Body of pancreas (tissue), 4 donors: ENCODE results near the gene ADAMTS19. TPM values are rescaled to one million over a fixed set of nuclear protein-coding genes. Genes with fewer than 3 reads are reported as not detected.

Source experiments
- ATAC-seq: fragments of 150-250 bp; one replicate; pipeline ENCODE4 v1.9.1; 2016
- DNase-seq, 4 donors: peaks; one replicate each; pipeline ENCODE4 v3.0.0-alpha.2; 2019
- H3K27ac ChIP-seq, 4 donors: fragments of 200-600 bp; sonication (generic); 1 replicate in 3 of 4; 2 replicates in 1 of 4; pipeline versions ENCODE4 v1.5.1 to v1.6.1; 2016 to 2019; ENCODE audit warnings: mild to moderate bottlenecking in 1 of 4, mixed read lengths in 1 of 4, moderate library complexity in 1 of 4
- H3K27me3 ChIP-seq, 2 donors: fragments of 200-600 bp; sonication (generic); one replicate each; pipeline ENCODE4 v1.6.0; 2016; ENCODE audit warnings: mild to moderate bottlenecking in 1 of 2
- H3K36me3 ChIP-seq, 2 donors: fragments of 200-600 bp; sonication (generic); replicated peaks in 1 of 2; 2 replicates each; pipeline ENCODE4 v1.5.1; 2016; ENCODE audit warnings: low read depth in 2 of 2; ENCODE audit not compliant: insufficient read depth in 1 of 2
- H3K4me1 ChIP-seq: fragments of 200-600 bp; sonication (generic); one replicate; pipeline ENCODE4 v1.6.0; 2016
- H3K4me3 ChIP-seq, 2 donors: fragments of 200-600 bp; sonication (generic); 1 replicate in 1 of 2; 2 replicates in 1 of 2; pipeline ENCODE4 v1.5.1; 2016 to 2019
- H3K9me3 ChIP-seq, 3 donors: fragments of 200-600 bp; sonication (generic); 1 replicate in 2 of 3; 2 replicates in 1 of 3; pipeline ENCODE4 v1.5.1; 2016
- POLR2A ChIP-seq, 3 donors: fragments of 450-650 bp; IDR thresholded peaks; one replicate each; pipeline ENCODE4 v1.6.1; 2016; ENCODE audit warnings: antibody characterized with exemption in 3 of 3, mild to moderate bottlenecking in 2 of 3
- WGBS, 2 donors: methylation state at CpG; one replicate each; pipeline ENCODE4 v1.1.5; 2017; 5-methylcytosine and 5-hydroxymethylcytosine counted together
- intact Hi-C: fragments of 100-400 bp; cut with DNase I; formaldehyde crosslinking; loops from one replicate; pipeline ENCODE4 v1.15.1; 2023
- total RNA-seq, 2 donors: library from RNA; depleted of rRNA; stranded (reverse); fragments of >200 nt; gene quantifications; one replicate each; pipeline ENCODE4 v1.1.0, GENCODE V29; 2016
- TF ChIP-seq, protein P1 (sequence below), 7 experiments: fragments of 450-650 bp in 4 of 7; fragments of 200-600 bp in 3 of 7; sonication (generic) in 3 of 7; IDR thresholded peaks; one replicate each; pipeline ENCODE4 v1.5.1; 2016 to 2019; ENCODE audit warnings: antibody characterized with exemption in 7 of 7

Gene ADAMTS19
- total RNA-seq, 2 donors from 2014 or later, result 0.26 to 1.3 TPM

DNA sequence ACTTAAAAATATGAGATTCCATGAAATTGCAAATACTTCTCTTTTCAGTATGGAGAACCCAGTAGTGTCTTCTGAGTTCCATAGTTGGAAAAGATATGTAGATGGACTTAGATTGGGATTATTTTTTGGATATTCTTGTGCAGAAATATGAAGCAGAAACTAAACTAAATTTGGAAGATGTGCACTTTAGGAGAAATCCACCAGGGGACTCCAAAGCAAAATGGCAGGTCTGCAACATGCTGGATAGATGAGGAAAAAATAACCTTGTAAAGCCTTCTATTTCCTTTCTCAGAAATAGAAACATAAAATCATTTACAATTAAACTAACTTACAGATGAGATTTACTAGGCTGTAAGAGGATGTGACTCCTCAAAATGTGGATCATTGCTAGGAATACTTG, 238.6 kb downstream of the ADAMTS19 start:
- Histone ChIP-seq H3K4me3 (no peak overlapping the region), H3K36me3 (no peaks in the 10 kb centered on the region), H3K27ac (no peak overlapping the region), H3K4me1 (no peaks in the 10 kb centered on the region), H3K27me3 (no peaks in the 10 kb centered on the region), H3K9me3 (no peaks in the 10 kb centered on the region)
- ATAC-seq (no peak), DNase-seq (no peak)
- intact Hi-C loops, result no loop called here
- TF ChIP-seq POLR2A (IDR thresholded peaks at IDR 0.05), result no peak
- TF ChIP-seq, protein P1, sequence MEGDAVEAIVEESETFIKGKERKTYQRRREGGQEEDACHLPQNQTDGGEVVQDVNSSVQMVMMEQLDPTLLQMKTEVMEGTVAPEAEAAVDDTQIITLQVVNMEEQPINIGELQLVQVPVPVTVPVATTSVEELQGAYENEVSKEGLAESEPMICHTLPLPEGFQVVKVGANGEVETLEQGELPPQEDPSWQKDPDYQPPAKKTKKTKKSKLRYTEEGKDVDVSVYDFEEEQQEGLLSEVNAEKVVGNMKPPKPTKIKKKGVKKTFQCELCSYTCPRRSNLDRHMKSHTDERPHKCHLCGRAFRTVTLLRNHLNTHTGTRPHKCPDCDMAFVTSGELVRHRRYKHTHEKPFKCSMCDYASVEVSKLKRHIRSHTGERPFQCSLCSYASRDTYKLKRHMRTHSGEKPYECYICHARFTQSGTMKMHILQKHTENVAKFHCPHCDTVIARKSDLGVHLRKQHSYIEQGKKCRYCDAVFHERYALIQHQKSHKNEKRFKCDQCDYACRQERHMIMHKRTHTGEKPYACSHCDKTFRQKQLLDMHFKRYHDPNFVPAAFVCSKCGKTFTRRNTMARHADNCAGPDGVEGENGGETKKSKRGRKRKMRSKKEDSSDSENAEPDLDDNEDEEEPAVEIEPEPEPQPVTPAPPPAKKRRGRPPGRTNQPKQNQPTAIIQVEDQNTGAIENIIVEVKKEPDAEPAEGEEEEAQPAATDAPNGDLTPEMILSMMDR (IDR thresholded peaks at IDR 0.05), result no peak

DNA sequence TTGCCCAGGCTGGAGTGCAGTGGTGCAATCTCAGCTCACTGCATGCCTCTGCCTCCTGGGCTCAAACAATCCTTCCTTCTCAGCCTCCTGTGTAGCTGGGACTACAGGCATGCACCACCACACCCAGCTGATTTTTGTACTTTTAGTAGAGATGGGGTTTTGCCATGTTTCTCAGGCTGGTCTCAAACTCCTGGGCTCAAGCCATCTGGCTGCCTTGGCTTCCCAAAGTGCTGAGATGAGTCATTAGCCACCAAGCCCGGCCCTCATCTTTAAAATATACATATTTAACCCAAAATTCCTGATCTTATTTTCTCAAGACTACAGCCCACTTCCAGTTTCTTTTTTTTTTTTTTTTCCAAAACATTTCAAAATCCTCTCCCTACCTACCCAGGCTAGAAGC, 256.1 kb downstream of the ADAMTS19 start:
- no peaks in the 10 kb centered on the region for H3K9me3 ChIP-seq
- WGBS, 2 donors, result 67 to 69% methylated on average over 1 of the region's 1 CpG
- no peak overlapping the region for H3K4me3 ChIP-seq
- no peak overlapping the region for H3K27ac ChIP-seq
- DNase-seq (no peak), ATAC-seq (no peak)
- no peaks in the 10 kb centered on the region for H3K36me3 ChIP-seq
- intact Hi-C loops, result no loop called here
- no peak for TF ChIP-seq POLR2A (IDR thresholded peaks at IDR 0.05)
- TF ChIP-seq, protein P1 (IDR thresholded peaks at IDR 0.05), result no peak
- H3K27me3 ChIP-seq, result no peaks in the 10 kb centered on the region
- no peaks in the 10 kb centered on the region for H3K4me1 ChIP-seq

DNA sequence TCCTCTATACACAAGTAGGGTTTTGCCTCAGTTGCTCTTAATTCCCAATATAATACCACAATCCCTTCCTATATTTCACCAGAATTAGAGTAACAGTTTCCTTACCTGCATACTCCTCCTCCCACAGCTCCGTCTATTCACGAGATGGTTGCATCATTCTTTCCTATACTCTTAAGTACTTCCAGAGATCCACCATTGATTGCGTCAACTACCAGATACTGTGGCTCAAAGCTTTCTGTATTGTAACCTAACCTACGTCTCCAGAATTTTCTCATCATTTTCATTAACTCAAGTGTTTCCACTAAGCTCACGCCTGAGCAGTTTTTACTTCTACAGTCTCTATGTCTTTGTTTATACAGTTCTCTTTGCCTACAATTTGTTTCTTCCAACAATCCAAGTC, 256.6 kb downstream of the ADAMTS19 start:
- ATAC-seq, result no peak
- 76 to 77% methylated on average over 5 of the region's 5 CpGs for WGBS, 2 donors

DNA sequence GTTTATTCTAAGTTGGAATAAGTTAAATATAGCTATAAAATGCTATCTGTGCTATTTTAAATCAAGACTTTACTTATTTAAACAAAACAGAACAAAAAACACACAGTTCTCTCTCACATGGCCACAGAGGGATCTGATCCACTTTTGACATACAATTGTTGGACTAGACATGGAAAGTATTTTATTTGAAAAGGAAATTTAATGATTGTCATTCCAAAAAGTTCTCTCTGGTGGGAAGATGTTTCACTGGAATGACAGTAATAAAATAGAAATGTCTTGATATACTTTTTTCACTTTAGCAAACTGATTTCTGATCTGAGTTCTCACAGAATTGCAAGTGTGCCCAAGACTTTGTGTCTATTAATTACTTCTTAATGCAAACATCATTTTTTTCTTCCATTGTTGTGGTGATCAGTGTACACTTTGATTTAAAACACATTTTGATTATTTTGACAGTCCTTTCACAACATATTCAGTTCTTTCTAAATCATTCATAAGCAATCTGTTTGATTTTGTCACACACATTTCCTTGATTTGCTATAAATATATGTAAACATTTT, 257.7 kb downstream of the ADAMTS19 start:
- Histone ChIP-seq H3K36me3 (no peaks in the 10 kb centered on the region), H3K27ac (no peak overlapping the region), H3K9me3 (no peaks in the 10 kb centered on the region), H3K27me3 (no peaks in the 10 kb centered on the region), H3K4me1 (no peaks in the 10 kb centered on the region), H3K4me3 (no peak overlapping the region)
- ATAC-seq (no peak), DNase-seq (no peak)
- intact Hi-C loops, result no loop called here
- TF ChIP-seq POLR2A (IDR thresholded peaks at IDR 0.05), result no peak
- TF ChIP-seq, protein P1 (IDR thresholded peaks at IDR 0.05), result no peak

More for the DNA sequence above, 256.6 kb downstream of the ADAMTS19 start:
- Histone ChIP-seq H3K27me3 (no peaks in the 10 kb centered on the region), H3K36me3 (no peaks in the 10 kb centered on the region), H3K9me3 (no peaks in the 10 kb centered on the region), H3K4me3 (no peak overlapping the region), H3K4me1 (no peaks in the 10 kb centered on the region), H3K27ac (no peak overlapping the region)
- intact Hi-C loops, result no loop called here
- TF ChIP-seq, protein P1 (IDR thresholded peaks at IDR 0.05), result no peak
- no peak for TF ChIP-seq POLR2A (IDR thresholded peaks at IDR 0.05)
- DNase-seq, result no peak

DNA sequence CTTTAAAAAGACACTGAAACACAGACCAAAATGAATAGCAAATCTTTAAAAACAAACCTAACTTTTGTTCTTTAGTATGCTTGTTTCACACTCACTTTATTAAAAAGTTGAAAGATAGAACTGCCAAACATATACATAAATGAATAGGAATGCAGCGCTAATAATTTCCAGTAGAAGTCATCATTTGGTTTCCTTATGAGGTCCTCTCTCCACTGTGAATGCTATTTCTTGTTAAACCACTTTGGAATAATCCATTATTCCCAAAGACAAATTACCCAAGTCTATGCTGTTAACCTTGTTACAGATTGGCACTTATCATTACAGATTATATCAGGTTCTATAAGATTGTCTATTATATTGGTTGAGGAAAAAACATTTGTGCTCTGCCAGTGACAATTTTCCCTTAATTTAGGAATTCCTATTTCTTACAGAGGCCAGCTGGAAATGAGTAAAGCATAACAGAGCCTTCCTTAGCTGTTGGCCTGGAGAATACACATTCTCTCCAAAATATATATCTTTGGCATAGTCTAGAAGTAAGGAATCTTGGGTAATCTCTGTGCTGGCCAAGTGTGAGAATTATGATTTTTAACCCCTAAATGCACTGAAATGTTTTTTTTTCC, 258.5 kb downstream of the ADAMTS19 start:
- Histone ChIP-seq H3K36me3 (no peaks in the 10 kb centered on the region), H3K27me3 (no peaks in the 10 kb centered on the region), H3K4me1 (no peaks in the 10 kb centered on the region), H3K9me3 (no peaks in the 10 kb centered on the region), H3K4me3 (no peak overlapping the region), H3K27ac (no peak overlapping the region)
- intact Hi-C loops, result no loop called here
- DNase-seq (no peak), ATAC-seq (no peak)
- WGBS, 2 donors, result 70 to 91% methylated on average over 1 of the region's 1 CpG
- no peak for TF ChIP-seq POLR2A (IDR thresholded peaks at IDR 0.05)
- TF ChIP-seq, protein P1 (IDR thresholded peaks at IDR 0.05), result no peak
